IgD-negative memory B cell (primary cell): ENCODE measurements around the gene MALRD1. TPM values are rescaled to one million over a fixed set of nuclear protein-coding genes. Genes with fewer than 3 reads are reported as not detected.

Source experiments
- H3K27ac Mint-ChIP-seq, 3 donors: one replicate each; pipeline ENCODE4 v1.8.0; 2020 to 2022; ENCODE audit warnings: mild to moderate bottlenecking in 3 of 3, mixed read lengths in 3 of 3, moderate library complexity in 1 of 3
- H3K27me3 Mint-ChIP-seq: one replicate; pipeline ENCODE4 v1.8.0; 2021; ENCODE audit warnings: mixed read lengths
- H3K36me3 Mint-ChIP-seq: one replicate; pipeline ENCODE4 v1.8.0; 2020; ENCODE audit warnings: mild to moderate bottlenecking, mixed read lengths
- H3K4me1 Mint-ChIP-seq, 3 donors: one replicate each; pipeline ENCODE4 v1.8.0; 2020 to 2022; ENCODE audit warnings: mixed read lengths in 3 of 3, mild to moderate bottlenecking in 1 of 3
- H3K4me3 Mint-ChIP-seq, 4 donors: one replicate each; pipeline ENCODE4 v1.8.0; 2020 to 2022; ENCODE audit warnings: mild to moderate bottlenecking in 4 of 4, mixed read lengths in 4 of 4, moderate library complexity in 3 of 4
- H3K9me3 Mint-ChIP-seq, 3 donors: one replicate each; pipeline ENCODE4 v1.8.0; 2020 to 2021; ENCODE audit warnings: mixed read lengths in 3 of 3, mild to moderate bottlenecking in 1 of 3
- polyA plus RNA-seq: library from polyadenylated mRNA; unstranded; fragments of 300-500 nt; fragmentation: Illumina TruSeq; gene quantifications from one replicate; pipeline ENCODE4 v1.2.3, GENCODE V29; 2021

The MALRD1 gene
- polyA plus RNA-seq, 1 donor from 2014 or later, result not detected

DNA sequence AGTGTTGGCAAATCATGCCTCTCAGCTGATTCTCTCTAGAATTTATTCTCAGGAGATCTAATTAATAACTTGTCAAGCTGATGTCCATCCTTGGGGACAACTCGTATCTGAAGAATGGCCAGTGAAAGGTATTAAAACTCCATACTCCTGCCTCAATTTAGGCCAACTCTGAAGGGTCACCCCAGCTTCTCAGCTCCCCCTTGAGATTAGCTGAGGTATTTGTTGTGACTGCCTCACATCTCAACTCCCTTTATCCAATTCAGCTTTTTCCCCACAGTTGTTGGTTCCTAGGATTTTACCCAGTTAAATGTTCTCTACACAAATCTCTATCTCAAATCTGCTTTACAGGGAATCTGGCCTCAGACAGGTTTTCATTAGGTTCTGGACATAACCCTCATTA, 182.4 kb downstream of the MALRD1 start:
- H3K27me3 Mint-ChIP-seq, result no peaks in the 10 kb centered on the region
- H3K27ac Mint-ChIP-seq, result no peak overlapping the region
- H3K9me3 Mint-ChIP-seq, result peaks cover 2 to 16% (median 10%) of the 10 kb centered on the region in 3 donors
- no peak overlapping the region for H3K4me3 Mint-ChIP-seq
- H3K36me3 Mint-ChIP-seq, result no peaks in the 10 kb centered on the region
- no peaks in the 10 kb centered on the region for H3K4me1 Mint-ChIP-seq

DNA sequence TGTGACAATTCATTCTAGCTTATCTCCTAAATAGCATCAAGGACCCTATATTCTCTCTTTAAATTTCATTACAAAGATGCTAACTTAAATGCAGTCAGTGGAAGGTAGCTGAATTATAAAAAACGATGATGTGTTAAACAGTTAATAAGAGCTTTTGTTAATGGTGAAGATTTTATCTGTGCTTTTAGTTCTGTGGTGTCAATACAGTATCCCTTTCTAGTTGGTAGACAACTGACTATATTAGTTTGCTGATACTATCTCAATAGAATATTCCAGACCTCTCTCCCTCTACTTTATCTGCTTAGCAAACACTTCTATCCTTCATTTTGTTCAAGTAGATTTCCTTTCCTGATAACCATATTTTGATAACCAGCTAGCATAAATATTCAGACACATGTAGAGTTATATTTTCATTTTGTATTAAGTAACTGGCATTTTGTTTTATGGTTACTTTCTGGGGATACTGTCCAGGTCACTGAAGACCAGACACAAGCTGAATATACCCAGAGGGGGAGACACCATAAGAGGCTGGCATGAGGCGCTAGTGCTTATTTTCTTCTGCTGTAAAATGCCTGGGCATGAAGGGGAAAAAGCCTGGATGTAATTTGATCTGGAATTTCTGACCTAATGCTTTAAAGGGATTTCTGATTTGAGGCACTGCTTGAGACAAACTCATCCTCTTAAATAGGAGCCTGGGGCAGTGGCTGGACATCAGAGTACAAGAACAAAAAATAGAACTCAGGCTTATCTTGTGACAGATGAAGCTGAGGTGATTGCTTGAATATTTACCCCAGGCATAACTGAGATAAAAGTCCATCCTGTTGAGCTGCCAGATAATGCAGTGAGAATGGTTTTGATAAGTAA, 197.5 kb downstream of the MALRD1 start:
- H3K4me3 Mint-ChIP-seq, result no peak overlapping the region
- H3K4me1 Mint-ChIP-seq, result no peaks in the 10 kb centered on the region
- H3K27me3 Mint-ChIP-seq, result no peaks in the 10 kb centered on the region
- peaks cover 0 to 6% (median 2%) of the 10 kb centered on the region in 3 donors for H3K9me3 Mint-ChIP-seq
- H3K36me3 Mint-ChIP-seq, result no peaks in the 10 kb centered on the region
- no peak overlapping the region for H3K27ac Mint-ChIP-seq

DNA sequence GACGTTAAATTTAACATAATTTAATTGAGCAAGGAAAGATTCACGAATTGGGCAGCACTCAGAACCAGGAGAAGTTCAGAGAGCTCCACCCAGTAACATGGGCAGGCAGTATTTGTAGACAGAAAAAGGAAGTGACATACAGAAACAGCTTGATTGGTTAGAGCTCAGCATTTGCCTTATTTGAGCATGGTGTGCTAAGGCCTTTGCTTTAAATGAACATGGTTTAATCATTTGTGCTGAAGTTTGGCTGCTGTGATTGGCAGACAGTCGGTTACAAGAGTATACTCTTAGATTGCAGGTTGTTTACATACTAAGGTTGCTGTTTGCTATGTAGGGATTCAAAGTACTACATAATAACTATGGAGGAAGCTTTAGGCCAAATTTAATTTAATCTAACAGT, 199.2 kb downstream of the MALRD1 start:
- no peak overlapping the region for H3K4me3 Mint-ChIP-seq
- H3K27me3 Mint-ChIP-seq, result no peaks in the 10 kb centered on the region
- no peak overlapping the region for H3K27ac Mint-ChIP-seq
- H3K9me3 Mint-ChIP-seq, result peaks cover 0 to 5% (median 0%) of the 10 kb centered on the region in 3 donors
- peaks cover 2% of the 10 kb centered on the region for H3K36me3 Mint-ChIP-seq
- no peaks in the 10 kb centered on the region for H3K4me1 Mint-ChIP-seq

DNA sequence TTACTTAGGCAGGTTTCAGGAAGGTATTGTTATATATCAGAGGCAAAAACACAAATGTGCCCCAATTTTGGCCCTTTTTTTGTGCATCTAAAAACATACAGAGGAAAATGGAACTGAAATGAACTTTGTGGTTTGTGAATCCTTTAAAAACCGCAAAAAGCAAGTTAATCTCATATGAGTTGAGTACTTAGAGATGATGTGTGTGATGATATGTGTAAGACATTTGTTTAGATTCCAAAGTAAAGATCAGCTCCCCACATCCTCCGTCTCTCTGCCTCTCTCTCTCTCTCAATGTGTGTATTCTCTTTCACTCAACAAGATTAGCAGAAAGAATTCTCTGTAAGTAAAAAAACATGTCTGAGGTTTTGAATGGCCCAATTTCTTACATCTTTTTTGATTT, 201.9 kb downstream of the MALRD1 start:
- Mint-ChIP-seq H3K4me1 (no peaks in the 10 kb centered on the region), H3K27ac (no peak overlapping the region), H3K9me3 (peaks cover 2 to 6% (median 5%) of the 10 kb centered on the region in 3 donors), H3K4me3 (no peak overlapping the region), H3K36me3 (peaks cover 2% of the 10 kb centered on the region), H3K27me3 (no peaks in the 10 kb centered on the region)

DNA sequence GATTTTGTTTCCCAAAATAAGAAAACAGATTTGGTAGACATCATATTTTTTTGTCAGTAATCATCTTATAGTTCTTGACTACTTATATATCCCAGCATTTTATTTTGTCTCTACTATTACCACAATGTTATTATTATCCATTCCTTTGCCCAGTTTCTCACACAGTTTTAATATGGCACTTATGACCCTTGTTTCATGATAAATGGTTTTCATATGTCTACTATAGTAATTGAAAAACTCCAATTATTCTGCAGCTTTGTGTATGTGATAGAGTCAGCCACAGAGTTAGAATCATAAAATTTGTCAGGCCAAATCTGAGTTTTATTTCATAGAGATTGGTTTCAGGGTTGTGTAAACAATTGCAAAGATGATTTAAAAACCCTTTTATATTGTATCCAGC, 203.9 kb downstream of the MALRD1 start:
- Mint-ChIP-seq H3K36me3 (peaks cover 2% of the 10 kb centered on the region), H3K27me3 (no peaks in the 10 kb centered on the region), H3K4me3 (no peak overlapping the region), H3K9me3 (peaks cover 3 to 6% (median 5%) of the 10 kb centered on the region in 3 donors), H3K4me1 (no peaks in the 10 kb centered on the region), H3K27ac (no peak overlapping the region)

DNA sequence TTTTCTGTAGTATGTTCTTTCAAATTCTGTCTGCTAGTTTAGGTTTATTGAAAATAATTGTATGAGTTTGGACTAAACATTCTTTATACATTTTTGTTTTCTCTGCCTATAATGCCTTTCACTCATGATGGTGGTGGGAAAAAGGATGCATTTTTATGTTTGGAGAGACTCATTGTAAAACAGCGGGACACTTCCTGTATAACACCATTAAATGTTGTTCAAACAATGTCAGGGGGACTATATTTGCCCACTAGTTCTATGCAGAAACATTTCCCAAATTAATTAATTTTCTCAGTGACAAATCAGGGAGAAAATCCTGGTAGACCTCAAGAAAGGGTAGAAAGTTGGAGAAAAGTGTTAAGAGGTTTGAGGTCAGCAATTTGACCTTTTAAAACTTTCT, 207.7 kb downstream of the MALRD1 start:
- H3K9me3 Mint-ChIP-seq, result peaks cover 4 to 6% (median 5%) of the 10 kb centered on the region in 3 donors
- H3K27me3 Mint-ChIP-seq, result no peaks in the 10 kb centered on the region
- no peak overlapping the region for H3K4me3 Mint-ChIP-seq
- no peaks in the 10 kb centered on the region for H3K4me1 Mint-ChIP-seq
- H3K27ac Mint-ChIP-seq, result no peak overlapping the region
- peaks cover under 1% of the 10 kb centered on the region for H3K36me3 Mint-ChIP-seq

DNA sequence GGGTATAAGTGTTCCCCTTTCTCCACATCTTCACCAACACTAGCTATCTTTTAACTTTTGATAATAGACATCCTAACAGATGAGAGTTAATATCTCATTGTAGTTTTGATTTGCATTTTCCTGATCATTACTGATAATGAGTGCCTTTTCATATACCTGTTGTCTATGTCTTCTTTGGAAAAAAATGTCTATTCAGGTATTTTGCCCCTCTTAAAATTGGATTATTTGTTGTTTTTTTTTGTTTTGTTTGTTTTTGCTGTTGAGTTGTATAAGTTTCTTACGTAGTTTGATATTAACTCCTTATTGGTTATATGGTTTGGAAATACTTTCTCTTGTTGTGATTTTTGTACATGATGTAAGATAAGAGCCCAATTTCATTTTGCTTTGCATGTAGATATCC, 214.7 kb downstream of the MALRD1 start:
- Mint-ChIP-seq H3K36me3 (no peaks in the 10 kb centered on the region), H3K4me1 (no peaks in the 10 kb centered on the region), H3K4me3 (no peak overlapping the region), H3K27me3 (no peaks in the 10 kb centered on the region), H3K27ac (no peak overlapping the region), H3K9me3 (peaks cover 4 to 10% (median 4%) of the 10 kb centered on the region in 3 donors)

DNA sequence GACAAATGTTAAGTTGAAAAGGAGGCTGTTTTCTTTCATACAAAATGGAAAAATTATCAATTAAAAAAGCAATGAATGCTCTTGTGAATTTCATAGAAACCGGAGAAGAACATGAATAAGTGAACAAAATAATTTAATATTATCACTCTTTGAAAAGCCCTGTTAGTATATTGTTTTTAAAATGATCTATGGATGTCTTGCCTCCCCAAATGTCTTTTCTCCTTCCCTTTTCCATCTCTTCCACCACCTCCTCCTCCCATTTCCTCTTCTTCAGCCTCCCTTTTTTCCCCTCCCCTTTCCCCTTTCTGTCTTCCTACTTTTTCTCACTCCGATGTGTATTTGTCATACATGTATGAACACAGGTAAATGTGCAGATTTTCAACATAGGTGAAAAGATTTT, 234.7 kb downstream of the MALRD1 start:
- no peaks in the 10 kb centered on the region for H3K36me3 Mint-ChIP-seq
- peaks cover 0 to 8% (median 2%) of the 10 kb centered on the region in 3 donors for H3K9me3 Mint-ChIP-seq
- H3K27me3 Mint-ChIP-seq, result no peaks in the 10 kb centered on the region
- no peaks in the 10 kb centered on the region for H3K4me1 Mint-ChIP-seq
- no peak overlapping the region for H3K27ac Mint-ChIP-seq
- no peak overlapping the region for H3K4me3 Mint-ChIP-seq

DNA sequence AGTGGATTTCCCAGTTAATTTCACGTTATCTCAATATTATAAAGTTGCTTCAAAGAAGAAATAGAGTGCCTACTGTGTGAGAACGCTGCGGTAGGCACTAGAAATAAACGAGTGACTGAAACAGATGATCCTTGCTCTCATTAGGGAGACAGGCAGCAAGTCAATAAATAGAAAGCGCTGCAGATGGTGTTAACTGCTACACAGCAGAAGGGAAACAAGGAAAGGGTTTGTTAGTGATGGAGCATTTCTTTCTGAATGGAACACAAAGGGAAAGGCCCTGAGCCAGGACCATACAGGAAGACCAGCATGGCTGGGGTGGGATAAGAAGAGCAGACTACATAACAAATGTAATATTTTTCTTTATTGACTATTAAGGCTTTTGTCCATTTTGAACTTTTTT, 235.2 kb downstream of the MALRD1 start:
- Mint-ChIP-seq H3K4me3 (no peak overlapping the region), H3K9me3 (peaks cover 0 to 8% (median 3%) of the 10 kb centered on the region in 3 donors), H3K27ac (no peak overlapping the region), H3K4me1 (no peaks in the 10 kb centered on the region), H3K27me3 (no peaks in the 10 kb centered on the region), H3K36me3 (no peaks in the 10 kb centered on the region)

DNA sequence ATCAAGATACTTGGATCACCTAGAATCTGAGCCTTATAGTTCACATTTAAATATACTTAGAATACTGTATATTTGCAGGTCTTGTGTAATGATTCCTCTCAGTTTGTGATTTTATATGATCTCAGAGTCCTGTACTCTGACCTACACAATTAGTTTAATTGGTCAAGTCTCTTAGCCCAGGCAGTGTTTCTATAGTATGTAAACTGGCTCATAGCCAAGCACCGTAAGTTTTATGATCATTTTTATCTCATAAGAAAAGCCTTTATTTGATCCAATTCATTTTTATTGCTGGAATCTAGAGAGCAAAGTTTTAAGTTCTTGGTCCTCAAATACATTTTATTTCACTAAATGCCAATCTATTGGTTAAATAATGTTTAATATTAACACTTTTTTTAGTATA, 242.2 kb downstream of the MALRD1 start:
- H3K4me1 Mint-ChIP-seq, result no peaks in the 10 kb centered on the region
- H3K4me3 Mint-ChIP-seq, result no peak overlapping the region
- peaks cover 3 to 8% (median 4%) of the 10 kb centered on the region in 3 donors for H3K9me3 Mint-ChIP-seq
- no peak overlapping the region for H3K27ac Mint-ChIP-seq
- H3K36me3 Mint-ChIP-seq, result no peaks in the 10 kb centered on the region
- H3K27me3 Mint-ChIP-seq, result no peaks in the 10 kb centered on the region

DNA sequence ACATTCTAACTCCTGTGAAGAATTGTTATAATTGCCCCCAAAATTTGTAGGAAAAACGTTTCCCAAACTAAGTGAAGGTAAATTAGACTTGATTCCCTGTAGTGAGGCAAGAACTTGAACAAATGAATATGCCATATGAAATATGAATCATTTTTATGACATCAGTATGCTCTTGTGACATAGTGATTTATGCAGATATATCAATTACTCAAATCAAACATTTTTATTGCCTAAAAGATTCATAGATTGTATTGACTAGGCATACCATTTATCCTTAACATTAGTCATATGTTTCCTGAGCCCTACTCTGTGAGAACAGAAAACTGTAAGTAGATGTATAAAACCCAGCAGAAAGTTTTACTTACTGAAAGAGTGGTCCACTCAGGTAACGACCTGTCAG, 245.6 kb downstream of the MALRD1 start:
- H3K4me3 Mint-ChIP-seq, result no peak overlapping the region
- no peaks in the 10 kb centered on the region for H3K27me3 Mint-ChIP-seq
- H3K27ac Mint-ChIP-seq, result no peak overlapping the region
- H3K9me3 Mint-ChIP-seq, result peaks cover 0 to 4% (median 4%) of the 10 kb centered on the region in 3 donors
- H3K36me3 Mint-ChIP-seq, result no peaks in the 10 kb centered on the region
- no peaks in the 10 kb centered on the region for H3K4me1 Mint-ChIP-seq

DNA sequence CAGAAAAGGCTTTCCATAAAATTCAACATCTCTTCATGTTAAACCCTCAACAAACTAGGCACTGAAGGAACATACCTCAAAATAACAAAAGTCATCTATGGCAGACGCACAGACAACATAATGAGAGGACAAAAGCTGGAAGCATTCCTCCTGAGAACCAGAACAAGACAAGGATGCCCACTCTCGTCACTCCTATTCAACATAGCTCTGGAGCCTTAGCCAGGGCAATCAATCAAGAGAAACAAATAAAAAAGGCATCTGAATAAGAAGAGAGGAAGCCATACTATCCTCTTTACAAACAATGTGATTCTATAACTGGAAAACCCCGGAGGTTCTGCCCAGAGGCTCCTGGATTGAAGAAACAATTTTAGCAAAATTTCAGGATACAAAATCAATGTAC, 251.0 kb downstream of the MALRD1 start:
- Mint-ChIP-seq H3K27me3 (no peaks in the 10 kb centered on the region), H3K27ac (peak overlapping the region in 1 of 3 donors; percentile 25)

DNA sequence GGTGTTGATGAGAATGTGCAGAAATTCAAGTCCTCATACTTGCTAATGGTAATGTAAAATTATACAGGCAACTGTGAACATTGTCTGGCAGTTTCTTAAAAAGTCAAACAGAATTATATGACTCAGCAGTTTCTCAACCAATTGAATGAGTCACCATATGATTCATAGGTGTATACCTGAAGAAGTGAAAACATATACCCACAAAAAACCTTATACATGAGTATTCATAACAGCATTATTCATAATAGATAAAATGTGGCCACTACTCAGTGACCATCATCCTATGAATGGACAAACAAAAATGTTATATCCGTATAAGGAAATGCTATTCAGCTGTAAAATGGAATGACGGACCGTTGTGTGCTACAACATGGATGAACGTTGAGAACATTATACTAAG, 253.5 kb downstream of the MALRD1 start:
- no peaks in the 10 kb centered on the region for H3K36me3 Mint-ChIP-seq
- H3K4me1 Mint-ChIP-seq, result no peaks in the 10 kb centered on the region
- H3K9me3 Mint-ChIP-seq, result peaks cover 0 to 8% (median 4%) of the 10 kb centered on the region in 3 donors
- no peak overlapping the region for H3K27ac Mint-ChIP-seq
- no peak overlapping the region for H3K4me3 Mint-ChIP-seq
- no peaks in the 10 kb centered on the region for H3K27me3 Mint-ChIP-seq

More for the DNA sequence above, 251.0 kb downstream of the MALRD1 start:
- Mint-ChIP-seq H3K4me1 (no peaks in the 10 kb centered on the region), H3K36me3 (no peaks in the 10 kb centered on the region), H3K9me3 (peaks cover 0 to 7% (median 4%) of the 10 kb centered on the region in 3 donors), H3K4me3 (no peak overlapping the region)

DNA sequence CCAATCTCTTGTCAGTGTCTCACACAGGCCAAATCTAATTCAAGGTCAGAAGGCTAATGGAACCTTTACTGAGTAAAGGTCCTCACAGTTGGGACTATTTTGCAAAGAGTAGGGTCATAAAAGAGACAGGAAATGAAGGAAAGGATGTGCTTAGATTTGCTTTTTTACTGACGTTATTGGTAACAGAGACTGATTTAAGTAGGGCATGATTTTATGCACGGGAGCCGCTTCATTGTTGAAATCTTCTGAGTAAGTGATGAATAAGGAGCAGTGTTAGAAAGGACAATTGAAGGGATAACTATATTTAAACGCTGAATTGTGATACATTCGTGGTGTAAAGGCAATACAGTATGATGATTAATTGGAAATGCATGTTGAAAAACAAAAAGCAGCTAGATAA, 261.5 kb downstream of the MALRD1 start:
- Mint-ChIP-seq H3K4me3 (no peak overlapping the region), H3K27me3 (no peaks in the 10 kb centered on the region), H3K27ac (no peak overlapping the region), H3K36me3 (no peaks in the 10 kb centered on the region), H3K4me1 (no peaks in the 10 kb centered on the region), H3K9me3 (peaks cover 3 to 9% (median 5%) of the 10 kb centered on the region in 3 donors)

DNA sequence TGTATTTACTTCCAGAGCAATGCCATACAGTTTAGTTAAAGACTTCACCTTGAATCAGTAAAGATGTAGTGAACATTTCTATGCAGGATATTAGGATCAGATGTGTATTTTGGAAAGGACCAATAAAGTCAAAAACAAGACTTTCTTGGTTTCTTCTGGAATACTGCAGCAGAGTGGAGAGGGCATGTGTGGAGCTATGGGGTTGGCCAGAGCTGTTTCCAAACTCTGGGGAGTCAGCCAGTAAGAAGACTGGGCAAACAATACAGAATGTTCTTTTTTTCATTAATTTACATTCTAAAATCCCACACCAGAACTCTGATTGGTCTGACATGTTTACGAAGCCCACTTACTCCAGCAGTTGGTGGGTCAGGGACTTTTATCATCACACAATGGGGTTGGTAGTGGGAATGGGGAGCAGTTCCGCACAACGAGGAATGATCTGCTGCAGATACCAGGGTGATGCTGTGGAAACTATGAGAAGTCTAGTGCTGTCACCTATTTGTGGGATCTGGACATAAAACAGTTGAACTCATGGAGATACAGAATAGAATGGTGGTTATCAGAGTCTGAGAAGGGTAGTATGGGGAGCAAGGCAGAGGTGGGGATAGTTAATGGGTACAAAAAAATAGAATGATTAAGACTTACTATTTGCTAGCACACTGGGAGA, 267.7 kb downstream of the MALRD1 start:
- H3K4me1 Mint-ChIP-seq, result no peaks in the 10 kb centered on the region
- H3K9me3 Mint-ChIP-seq, result peaks cover 0 to 5% (median 4%) of the 10 kb centered on the region in 3 donors
- H3K36me3 Mint-ChIP-seq, result no peaks in the 10 kb centered on the region
- H3K27ac Mint-ChIP-seq, result no peak overlapping the region
- H3K4me3 Mint-ChIP-seq, result no peak overlapping the region
- H3K27me3 Mint-ChIP-seq, result no peaks in the 10 kb centered on the region
